ENCODE data around the gene PPM1H.

The PPM1H gene

GRCh38 chr12:62703011-62703380, 232.0 kb downstream of the PPM1H start:
- no peaks in the 10 kb centered on the region for H4K20me1 ChIP-seq
- no peaks in the 10 kb centered on the region for H3K27me3 ChIP-seq
- H3K36me3 ChIP-seq = no peaks in the 10 kb centered on the region
- H3K4me1 ChIP-seq = peaks cover 15 to 53% (median 24%) of the 10 kb centered on the region in 10 experiments
- H3K9ac ChIP-seq = peak overlapping the region in 1 of 11 experiments; percentile 15; a peak in 3 of 22 replicates
- H3K27ac ChIP-seq = peak overlapping the region in 8 of 11 experiments; percentile 18 to 62 (median 39); a peak in 15 of 22 replicates
- no peak for TF ChIP-seq Cebpa-rat (IDR thresholded peaks at IDR 0.05)
- no peak overlapping the region for H3K4me3 ChIP-seq
- peak overlapping the region; percentile 39 to 78 (median 63) for H3K4me2 ChIP-seq
- H3K9me3 ChIP-seq (replicated peaks in 1 of 11) = no peaks in the 10 kb centered on the region

GRCh38 chr12:62701492-62701891, 233.5 kb downstream of the PPM1H start:
- Histone ChIP-seq H3K9ac (no peak overlapping the region), H3K9me3 (replicated peaks in 1 of 11) (0 out of 22 replicates have a peak, but pooled peaks cover 0 to 5% (median 0%) of the 10 kb centered on the region in 11 experiments), H3K36me3 (no peaks in the 10 kb centered on the region), H3K4me1 (peaks cover 15 to 67% (median 24%) of the 10 kb centered on the region in 10 experiments), H3K4me2 (peak overlapping the region in 4 of 11 experiments; percentile 57 to 78 (median 76); a peak in 7 of 22 replicates), H3K27ac (peak overlapping the region in 2 of 11 experiments; percentile 54 to 62; a peak in 1 of 22 replicates), H4K20me1 (no peaks in the 10 kb centered on the region), H3K4me3 (no peak overlapping the region), H3K27me3 (no peaks in the 10 kb centered on the region)
- no peak for TF ChIP-seq Cebpa-rat (IDR thresholded peaks at IDR 0.05)

- Histone ChIP-seq H3K4me2 (peak overlapping the region in 2 of 11 experiments; percentile 46 to 50; a peak in 5 of 22 replicates), H3K27me3 (no peaks in the 10 kb centered on the region), H3K27ac (no peak overlapping the region), H3K36me3 (no peaks in the 10 kb centered on the region), H3K4me3 (no peak overlapping the region), H3K9me3 (replicated peaks in 1 of 11) (0 out of 22 replicates have a peak, but pooled peaks cover 0 to 5% (median 0%) of the 10 kb centered on the region in 11 experiments), H3K4me1 (peaks cover 21 to 75% (median 30%) of the 10 kb centered on the region in 10 experiments), H3K9ac (no peak overlapping the region), H4K20me1 (no peaks in the 10 kb centered on the region)
- no peak for TF ChIP-seq Cebpa-rat (IDR thresholded peaks at IDR 0.05)
Measured at GRCh38 chr12:62700091-62700880, 234.7 kb downstream of the PPM1H start.

GRCh38 chr12:62698701-62699101, 236.2 kb downstream of the PPM1H start:
- H3K4me1 ChIP-seq = peaks cover 21 to 68% (median 24%) of the 10 kb centered on the region in 10 experiments
- no peaks in the 10 kb centered on the region for H3K36me3 ChIP-seq
- 0 out of 22 replicates have a peak, but pooled peaks cover 0 to 5% (median 0%) of the 10 kb centered on the region in 11 experiments for H3K9me3 ChIP-seq (replicated peaks in 1 of 11)
- TF ChIP-seq Cebpa-rat (IDR thresholded peaks at IDR 0.05) = no peak
- no peaks in the 10 kb centered on the region for H3K27me3 ChIP-seq
- H3K9ac ChIP-seq = no peak overlapping the region
- H3K4me3 ChIP-seq = no peak overlapping the region
- H4K20me1 ChIP-seq = no peaks in the 10 kb centered on the region
- 0 out of 22 replicates have a peak overlapping the region, but pooled peaks of 1 of the 11 experiments have one; percentile 28 for H3K4me2 ChIP-seq
- no peak overlapping the region for H3K27ac ChIP-seq

- Histone ChIP-seq H4K20me1 (no peaks in the 10 kb centered on the region), H3K27me3 (no peaks in the 10 kb centered on the region), H3K9ac (no peak overlapping the region), H3K9me3 (replicated peaks in 1 of 11) (0 out of 22 replicates have a peak, but pooled peaks cover 0 to 5% (median 0%) of the 10 kb centered on the region in 11 experiments), H3K27ac (no peak overlapping the region), H3K4me3 (no peak overlapping the region), H3K36me3 (no peaks in the 10 kb centered on the region), H3K4me1 (peaks cover 13 to 60% (median 16%) of the 10 kb centered on the region in 10 experiments), H3K4me2 (peak overlapping the region in 4 of 11 experiments; percentile 8 to 33 (median 24); a peak in 4 of 22 replicates)
- TF ChIP-seq Cebpa-rat (IDR thresholded peaks at IDR 0.05) = no peak
Measured at GRCh38 chr12:62697893-62698292, 237.1 kb downstream of the PPM1H start.

GRCh38 chr12:62695696-62696095, 239.3 kb downstream of the PPM1H start:
- H4K20me1 ChIP-seq = no peaks in the 10 kb centered on the region
- no peak overlapping the region for H3K9ac ChIP-seq
- H3K9me3 ChIP-seq (replicated peaks in 1 of 11) = 0 out of 22 replicates have a peak, but pooled peaks cover 0 to 5% (median 0%) of the 10 kb centered on the region in 11 experiments
- no peak overlapping the region for H3K4me3 ChIP-seq
- H3K27ac ChIP-seq = no peak overlapping the region
- no peak for TF ChIP-seq Cebpa-rat (IDR thresholded peaks at IDR 0.05)
- H3K27me3 ChIP-seq = no peaks in the 10 kb centered on the region
- H3K36me3 ChIP-seq = no peaks in the 10 kb centered on the region
- H3K4me1 ChIP-seq = peaks cover 5 to 41% (median 9%) of the 10 kb centered on the region in 10 experiments; a peak in 17 of 20 replicates
- H3K4me2 ChIP-seq = peak overlapping the region; percentile 7 to 55 (median 35); a peak in 17 of 22 replicates

- Histone ChIP-seq H4K20me1 (no peaks in the 10 kb centered on the region), H3K4me1 (peaks cover 5 to 32% (median 9%) of the 10 kb centered on the region in 10 experiments; a peak in 17 of 20 replicates), H3K4me2 (no peak overlapping the region), H3K36me3 (no peaks in the 10 kb centered on the region), H3K9me3 (replicated peaks in 1 of 11) (0 out of 22 replicates have a peak, but pooled peaks cover 0 to 5% (median 0%) of the 10 kb centered on the region in 11 experiments), H3K4me3 (no peak overlapping the region), H3K9ac (no peak overlapping the region), H3K27ac (no peak overlapping the region), H3K27me3 (no peaks in the 10 kb centered on the region)
- TF ChIP-seq Cebpa-rat (IDR thresholded peaks at IDR 0.05) = no peak
Measured at GRCh38 chr12:62694632-62695031, 240.3 kb downstream of the PPM1H start.

- Histone ChIP-seq H3K27me3 (no peaks in the 10 kb centered on the region), H3K4me2 (no peak overlapping the region)
Measured at GRCh38 chr12:62694116-62694515, 240.8 kb downstream of the PPM1H start.

More at GRCh38 chr12:62694116-62694515, 240.8 kb downstream of the PPM1H start:
- H4K20me1 ChIP-seq = no peaks in the 10 kb centered on the region
- H3K9ac ChIP-seq = no peak overlapping the region
- no peak overlapping the region for H3K4me3 ChIP-seq
- no peak for TF ChIP-seq Cebpa-rat (IDR thresholded peaks at IDR 0.05)
- H3K4me1 ChIP-seq = peaks cover 5 to 31% (median 9%) of the 10 kb centered on the region in 10 experiments; a peak in 17 of 20 replicates
- H3K27ac ChIP-seq = no peak overlapping the region
- peaks cover 0 to under 1% (median 0%) of the 10 kb centered on the region in 11 experiments; a peak in 1 of 22 replicates for H3K36me3 ChIP-seq
- 0 out of 22 replicates have a peak, but pooled peaks cover 0 to 5% (median 0%) of the 10 kb centered on the region in 11 experiments for H3K9me3 ChIP-seq (replicated peaks in 1 of 11)

All from BLaER1 treated with 17β-estradiol and CSF1 and Interleukin-3, amounts not matched to agents 10 nM and 100 nM (cell line).